Heart right ventricle (tissue), 16 donors: ENCODE data around the gene FANCC. TPM values are rescaled to one million over a fixed set of nuclear protein-coding genes. Genes with fewer than 3 reads are reported as not detected.
"Not testable (repeated sequence)": the region's sequence is repeated elsewhere in the genome, so short reads cannot be mapped to it uniquely, and the experiment has no call there.

Source experiments
- ATAC-seq, 8 donors: fragments of 200-7000 bp; cut with Tn5 transposase; one replicate each; pipeline ENCODE4 v1.9.1; 2020; ENCODE audit warnings: mild to moderate bottlenecking in 8 of 8, moderate library complexity in 8 of 8, moderate number of reproducible peaks in 1 of 8
- DNase-seq, 2 donors: peaks; one replicate each; pipeline ENCODE4 v3.0.0-alpha.2; 2020
- H3K27ac ChIP-seq, 10 donors: fragments of 200-600 bp; sonication (generic) in 2 of 10; one replicate each; pipeline versions ENCODE4 v1.5.0 to v1.8.0; 2020 to 2022; ENCODE audit warnings: mild to moderate bottlenecking in 3 of 10
- H3K27me3 ChIP-seq, 7 donors: fragments of 200-600 bp; one replicate each; pipeline ENCODE4 v1.8.0; 2021 to 2022; ENCODE audit warnings: mild to moderate bottlenecking in 2 of 7
- H3K36me3 ChIP-seq, 9 donors: fragments of 200-600 bp; sonication (generic) in 1 of 9; one replicate each; pipeline versions ENCODE4 v1.5.0 to v1.8.0; 2020 to 2022; ENCODE audit warnings: mild to moderate bottlenecking in 2 of 9
- H3K4me1 ChIP-seq, 9 donors: fragments of 200-600 bp; sonication (generic) in 1 of 9; one replicate each; pipeline versions ENCODE4 v1.5.0 to v1.8.0; 2020 to 2022; ENCODE audit warnings: mild to moderate bottlenecking in 4 of 9
- H3K4me3 ChIP-seq, 10 donors: fragments of 200-600 bp; sonication (generic) in 2 of 10; one replicate each; pipeline versions ENCODE4 v1.5.0 to v1.8.0; 2020 to 2022; ENCODE audit warnings: mild to moderate bottlenecking in 7 of 10, moderate library complexity in 2 of 10
- H3K9me3 ChIP-seq, 11 donors: fragments of 200-600 bp in 10 of 11; sonication (generic) in 2 of 11; one replicate each; pipeline versions ENCODE4 v1.5.0 to v1.8.0; 2013 to 2022; ENCODE audit warnings: mild to moderate bottlenecking in 2 of 11, control low read depth in 1 of 11, moderate library complexity in 1 of 11
- WGBS, 2 donors: extraction: QIAGEN DNeasy Blood & Tissue Kit; methylation state at CpG; one replicate each; pipeline ENCODE4 v1.1.7; 2013; ENCODE audit warnings: inconsistent platforms in 1 of 2; 5-methylcytosine and 5-hydroxymethylcytosine counted together
- intact Hi-C, 10 donors: fragments of 100-400 bp; cut with DNase I; formaldehyde crosslinking; loops; one replicate each; pipeline versions ENCODE4 v1.11.1 to v1.14.2; 2022
- polyA plus RNA-seq, 2 donors: library from polyadenylated mRNA; stranded (reverse); fragments of 200-250 nt; gene quantifications; one replicate each; pipeline ENCODE4 v1.2.3, GENCODE V29; 2013
- total RNA-seq, 10 donors: library from RNA; stranded (reverse); fragmentation: NEBNext Ultra II Directional in 3 of 10; extraction: Animal tissue kit (Norgen Biotek cat#: 25700) in 3 of 10; gene quantifications; one replicate each; pipeline versions ENCODE4 v1.2.1 to v1.2.4, GENCODE V29; 2021 to 2023
- TF ChIP-seq, protein P1 (sequence below), 9 donors: fragments of 200-600 bp; sonication (generic) in 2 of 9; IDR thresholded peaks; one replicate each; pipeline versions ENCODE4 v1.5.0 to v1.8.0; 2021 to 2022; ENCODE audit warnings: antibody characterized with exemption in 9 of 9, mild to moderate bottlenecking in 5 of 9, moderate library complexity in 1 of 9
- donor health status: Arrhythmogenic right ventricular cardiomyopathy.
- donor health status: ischemic (EF 13 %, LVEDD 7.1; RV severe dilation, severe dysfunction).
- donor health status: healthy with polysubstance abuse.
- donor health status: DM: no; HTN: yes; CAD: no.
- donor health status: DM: no; HTN: no; CAD: no.
- donor health status: ischemic (EF 25% LVEDD 6.9; RV normal size, moderate dysfunction).
- donor health status: ischemic (EF 25% LVEDD 5.7; RV mildly dilated, moderate dysfunction).
- donor health status: healthy.
- donor health status: DM: yes; HTN: yes; CAD: no.
- donor health status: Ischemic cardiomyopathy.
- donor health status: ischemic (EF 35%, LVEDD 5.7; RV mildly dilated, moderate dysfunction).
- donor health status: nonischemic (EF 11% LVEDD 7.7; RV severe dilation, severe dysfunction).
- donor health status: DM: yes; HTN: yes; CAD: no.
- donor health status: PGD.
- donor health status: ischemic (EF 29% LVEDD 5.4; RV normal size, mild dysfunction).
- donor health status: nonischemic (EF 23%, LVEDD 6.1; RV moderate dilation, normal function).

Gene FANCC
- total and polyA plus RNA-seq, 12 donors = 2.9 to 6.8 (median 4.3) TPM

DNA sequence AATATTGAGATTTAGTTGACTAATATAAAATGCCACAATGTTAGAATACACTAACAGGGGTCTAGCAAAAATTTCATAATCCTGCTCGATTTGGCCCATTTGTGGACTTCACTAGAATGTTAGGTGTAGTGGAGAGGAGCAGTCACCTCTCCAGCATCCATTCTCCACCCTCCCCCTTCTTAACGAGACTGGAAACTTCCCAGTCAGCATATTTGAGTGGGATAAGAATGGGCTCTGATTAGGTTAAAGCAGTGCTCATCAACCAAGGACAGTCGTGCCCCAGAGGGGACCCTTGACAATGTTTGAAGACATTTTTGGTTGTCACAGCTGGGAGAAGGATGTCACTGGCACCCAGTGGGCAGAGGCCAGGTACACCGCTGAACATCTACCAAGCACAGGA, 46.7 kb downstream of the FANCC start:
- WGBS, 2 donors = 75 to 85% methylated on average over 4 of the region's 4 CpGs
- no peak overlapping the region for H3K4me3 ChIP-seq

DNA sequence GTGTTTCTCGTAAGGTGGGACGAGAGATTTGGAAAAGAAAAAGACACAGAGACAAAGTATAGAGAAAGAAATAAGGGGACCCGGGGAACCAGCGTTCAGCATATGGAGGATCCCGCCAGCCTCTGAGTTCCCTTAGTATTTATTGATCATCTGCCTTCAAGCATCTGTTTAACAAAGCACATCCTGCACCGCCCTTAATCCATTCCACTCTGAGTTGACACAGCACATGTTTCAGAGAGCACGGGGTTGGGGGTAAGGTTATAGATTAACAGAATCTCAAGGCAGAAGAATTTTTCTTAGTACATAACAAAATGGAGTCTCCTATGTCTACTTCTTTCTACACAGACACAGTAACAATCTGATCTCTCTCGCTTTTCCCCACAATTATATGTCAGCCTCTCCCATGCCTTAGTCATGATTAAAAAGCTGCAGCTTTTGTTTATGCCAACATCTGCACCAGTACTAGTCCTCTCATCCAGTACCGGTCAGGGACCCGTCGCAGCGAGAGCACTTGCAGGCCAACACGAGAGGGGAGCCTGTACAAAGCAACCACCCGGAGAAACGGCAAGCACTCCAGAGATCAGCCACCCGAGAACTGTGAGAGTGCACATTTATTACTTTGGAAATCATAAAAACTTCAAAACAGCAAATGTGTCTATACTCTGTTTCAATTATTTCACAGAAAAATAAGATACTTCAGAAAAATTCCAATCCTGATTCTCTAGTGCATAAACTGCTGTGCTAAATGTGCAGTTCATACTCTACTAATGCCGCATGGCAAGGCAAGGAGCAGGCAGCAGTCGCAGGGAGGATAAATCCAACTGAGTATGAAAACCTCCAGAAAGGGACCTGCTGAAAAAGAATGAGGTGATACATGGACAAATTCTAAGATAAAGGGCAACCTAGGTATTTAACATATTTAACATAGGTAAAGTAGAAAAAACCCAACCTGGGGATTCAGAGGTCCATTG, 47.4 kb downstream of the FANCC start:
- intact Hi-C loops = loop anchor here in 2 of 10 donors (10.0 kb wide), 2 partner anchors 585 to 595 kb away; no protein-coding TSS in a partner anchor
- H3K36me3 ChIP-seq, H3K4me3 ChIP-seq, H3K4me1 ChIP-seq, H3K27ac ChIP-seq, H3K27me3 ChIP-seq, H3K9me3 ChIP-seq, ATAC-seq, DNase-seq: not testable (repeated sequence)
- WGBS, 2 donors = 94 to 96% methylated on average over 18 of the region's 18 CpGs

More for the DNA sequence above, 46.7 kb downstream of the FANCC start:
- no peak for ATAC-seq
- no peaks in the 10 kb centered on the region for H3K4me1 ChIP-seq
- no peak overlapping the region for H3K27ac ChIP-seq
- intact Hi-C loops = no loop called here
- TF ChIP-seq, protein P1, sequence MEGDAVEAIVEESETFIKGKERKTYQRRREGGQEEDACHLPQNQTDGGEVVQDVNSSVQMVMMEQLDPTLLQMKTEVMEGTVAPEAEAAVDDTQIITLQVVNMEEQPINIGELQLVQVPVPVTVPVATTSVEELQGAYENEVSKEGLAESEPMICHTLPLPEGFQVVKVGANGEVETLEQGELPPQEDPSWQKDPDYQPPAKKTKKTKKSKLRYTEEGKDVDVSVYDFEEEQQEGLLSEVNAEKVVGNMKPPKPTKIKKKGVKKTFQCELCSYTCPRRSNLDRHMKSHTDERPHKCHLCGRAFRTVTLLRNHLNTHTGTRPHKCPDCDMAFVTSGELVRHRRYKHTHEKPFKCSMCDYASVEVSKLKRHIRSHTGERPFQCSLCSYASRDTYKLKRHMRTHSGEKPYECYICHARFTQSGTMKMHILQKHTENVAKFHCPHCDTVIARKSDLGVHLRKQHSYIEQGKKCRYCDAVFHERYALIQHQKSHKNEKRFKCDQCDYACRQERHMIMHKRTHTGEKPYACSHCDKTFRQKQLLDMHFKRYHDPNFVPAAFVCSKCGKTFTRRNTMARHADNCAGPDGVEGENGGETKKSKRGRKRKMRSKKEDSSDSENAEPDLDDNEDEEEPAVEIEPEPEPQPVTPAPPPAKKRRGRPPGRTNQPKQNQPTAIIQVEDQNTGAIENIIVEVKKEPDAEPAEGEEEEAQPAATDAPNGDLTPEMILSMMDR (IDR thresholded peaks at IDR 0.05) = no peak
- no peak for DNase-seq
- peaks cover 0 to 3% (median 0%) of the 10 kb centered on the region in 11 donors for H3K9me3 ChIP-seq
- no peaks in the 10 kb centered on the region for H3K36me3 ChIP-seq
- H3K27me3 ChIP-seq = no peaks in the 10 kb centered on the region

DNA sequence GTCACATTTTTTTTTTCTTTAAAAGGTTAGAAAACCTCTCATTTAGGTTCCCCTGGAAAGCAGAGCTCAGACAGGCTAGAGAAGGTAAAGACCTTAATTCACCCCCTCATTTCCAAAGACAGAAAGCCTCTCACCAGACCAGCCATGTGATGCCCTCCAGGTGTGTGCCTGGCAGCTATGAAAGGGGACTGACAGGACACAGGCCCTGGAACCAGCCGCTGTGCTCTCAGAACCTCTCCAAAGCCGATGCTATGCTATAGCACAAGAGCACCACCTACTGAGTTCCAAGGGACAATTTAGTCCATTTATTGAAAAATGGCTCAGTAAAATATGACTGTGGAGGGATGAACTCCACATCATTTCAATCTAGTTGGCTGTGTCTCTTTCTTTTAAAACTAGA, 48.8 kb downstream of the FANCC start:
- H3K36me3 ChIP-seq = no peaks in the 10 kb centered on the region
- H3K27ac ChIP-seq = no peak overlapping the region
- no peaks in the 10 kb centered on the region for H3K4me1 ChIP-seq
- intact Hi-C loops = loop anchor here in 2 of 10 donors (10.0 kb wide), 2 partner anchors 584 to 594 kb away; no protein-coding TSS in a partner anchor
- DNase-seq (peak in 1 of 2 donors; percentile 22), ATAC-seq (peak in 6 of 8 donors; percentile 61 to 76 (median 72))
- 28 to 33% methylated on average over 2 of the region's 2 CpGs for WGBS, 2 donors
- TF ChIP-seq, protein P1 (IDR thresholded peaks at IDR 0.05) = peak in 7 of 9 donors; percentile 29 to 63 (median 49)
- no peaks in the 10 kb centered on the region for H3K27me3 ChIP-seq
- no peak overlapping the region for H3K4me3 ChIP-seq
- H3K9me3 ChIP-seq = no peaks in the 10 kb centered on the region

DNA sequence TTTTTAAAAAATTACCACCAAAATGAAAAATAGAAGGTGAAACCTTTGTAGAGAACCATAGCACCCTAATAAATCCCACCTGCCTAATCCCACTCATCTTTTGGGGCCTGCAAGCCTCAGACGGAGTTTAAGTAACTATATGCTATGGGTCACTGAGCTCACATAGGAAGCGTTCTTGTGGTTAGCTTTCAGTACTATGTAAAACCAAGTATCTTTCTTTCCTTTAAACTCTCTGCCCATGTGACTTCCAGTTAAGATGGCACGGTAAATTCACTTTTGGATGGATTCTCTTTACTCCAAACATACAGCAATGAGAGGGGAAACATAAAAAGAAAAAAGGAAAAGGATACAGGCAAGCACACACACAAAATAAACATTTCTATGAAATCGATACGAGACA, 50.9 kb downstream of the FANCC start:
- no peaks in the 10 kb centered on the region for H3K27me3 ChIP-seq
- intact Hi-C loops = loop anchor here in 2 of 10 donors (10.0 kb wide), 2 partner anchors 582 to 592 kb away; no protein-coding TSS in a partner anchor
- WGBS, 2 donors = 92 to 94% methylated on average over 5 of the region's 5 CpGs
- ATAC-seq = no peak
- no peaks in the 10 kb centered on the region for H3K9me3 ChIP-seq
- no peaks in the 10 kb centered on the region for H3K36me3 ChIP-seq
- DNase-seq = no peak
- peaks cover 0 to 4% (median 0%) of the 10 kb centered on the region in 9 donors for H3K4me1 ChIP-seq
- no peak overlapping the region for H3K27ac ChIP-seq
- TF ChIP-seq, protein P1 (IDR thresholded peaks at IDR 0.05) = no peak
- H3K4me3 ChIP-seq = no peak overlapping the region
